Neuronal stem cell (in vitro differentiated cells): Measurements from ENCODE around the gene LPP.

ENCODE experiments used
- DNase-seq: peaks from one replicate; pipeline ENCODE4 v3.0.0-alpha.2; 2013; ENCODE audit warnings: low spot score
- H2AFZ ChIP-seq: one replicate; pipeline ENCODE4 v1.6.1; 2013; ENCODE audit warnings: mild to moderate bottlenecking, low read length, inconsistent platforms
- H2AK5ac ChIP-seq: 2 replicates; pipeline ENCODE4 v1.6.1; 2013; ENCODE audit warnings: low read depth, mild to moderate bottlenecking, inconsistent platforms, low read length, moderate library complexity, mixed read lengths
- H2BK120ac ChIP-seq: 2 replicates; pipeline ENCODE4 v1.6.1; 2013; ENCODE audit warnings: low read depth, mild to moderate bottlenecking, inconsistent platforms, low read length, moderate library complexity, mixed read lengths
- H2BK12ac ChIP-seq: one replicate; pipeline ENCODE4 v1.6.1; 2013; ENCODE audit warnings: low read length, inconsistent platforms
- H2BK15ac ChIP-seq: 2 replicates; pipeline ENCODE4 v1.6.1; 2013; ENCODE audit warnings: mild to moderate bottlenecking, low read length, inconsistent platforms, mixed read lengths
- H2BK5ac ChIP-seq: one replicate; pipeline ENCODE4 v1.6.1; 2013; ENCODE audit warnings: inconsistent platforms, mild to moderate bottlenecking, low read length, moderate library complexity
- H3K14ac ChIP-seq: one replicate; pipeline ENCODE4 v1.6.1; 2013; ENCODE audit warnings: low read length, inconsistent platforms
- H3K18ac ChIP-seq: 2 replicates; pipeline ENCODE4 v1.6.1; 2013; ENCODE audit warnings: low read length, inconsistent platforms
- H3K23ac ChIP-seq: 2 replicates; pipeline ENCODE4 v1.6.1; 2013; ENCODE audit warnings: low read depth, mild to moderate bottlenecking, mixed read lengths, low read length, inconsistent platforms; ENCODE audit not compliant: poor library complexity
- H3K27ac ChIP-seq: replicated peaks from 3 replicates; pipeline ENCODE4 v1.5.1; 2013; ENCODE audit warnings: low read length, inconsistent platforms
- H3K27me3 ChIP-seq, 3 experiments: 2 replicates each; pipeline ENCODE4 v1.6.1; 2013; ENCODE audit warnings: low read length in 3 of 3, mild to moderate bottlenecking in 2 of 3, inconsistent platforms in 1 of 3, low read depth in 1 of 3, mixed read lengths in 1 of 3, moderate library complexity in 1 of 3; ENCODE audit not compliant: control insufficient read depth in 3 of 3, insufficient read depth in 3 of 3
- H3K36me3 ChIP-seq, 2 donors: replicated peaks in 1 of 2; 2 replicates each; pipeline ENCODE4 v1.6.1; 2013; ENCODE audit warnings: low read length in 2 of 2; ENCODE audit not compliant: control insufficient read depth in 2 of 2, insufficient read depth in 2 of 2
- H3K4ac ChIP-seq: 2 replicates; pipeline ENCODE4 v1.6.1; 2013; ENCODE audit warnings: inconsistent platforms, mild to moderate bottlenecking, low read length, moderate library complexity
- H3K4me1 ChIP-seq, 2 donors: 1 replicate in 1 of 2; 2 replicates in 1 of 2; pipeline ENCODE4 v1.6.1; 2013; ENCODE audit warnings: low read length in 2 of 2, low read depth in 1 of 2; ENCODE audit not compliant: control insufficient read depth in 2 of 2, insufficient read depth in 1 of 2
- H3K4me2 ChIP-seq: one replicate; pipeline ENCODE4 v1.6.1; 2013; ENCODE audit warnings: mild to moderate bottlenecking, low read length, inconsistent platforms; ENCODE audit not compliant: insufficient read depth, poor library complexity, severe bottlenecking
- H3K4me3 ChIP-seq, 2 donors: 2 replicates each; pipeline ENCODE4 v1.5.1; 2013; ENCODE audit warnings: low read length in 2 of 2, mild to moderate bottlenecking in 2 of 2, inconsistent platforms in 1 of 2, moderate library complexity in 1 of 2
- H3K79me1 ChIP-seq: one replicate; pipeline ENCODE4 v1.6.1; 2013; ENCODE audit warnings: low read depth, mild to moderate bottlenecking, inconsistent platforms, low read length, moderate library complexity
- H3K9ac ChIP-seq: one replicate; pipeline ENCODE4 v1.6.1; 2013; ENCODE audit warnings: mild to moderate bottlenecking, low read depth, low read length, inconsistent platforms; ENCODE audit not compliant: poor library complexity
- H3K9me3 ChIP-seq, 2 donors: replicated peaks in 1 of 2; 2 replicates each; pipeline versions ENCODE3 to v1.6.1; 2013; ENCODE audit warnings: low read length in 2 of 2, mild to moderate bottlenecking in 2 of 2, inconsistent platforms in 1 of 2, low read depth in 1 of 2, mixed read lengths in 1 of 2, moderate library complexity in 1 of 2; ENCODE audit not compliant: control insufficient read depth in 2 of 2, insufficient read depth in 1 of 2
- H4K8ac ChIP-seq: one replicate; pipeline ENCODE4 v1.6.1; 2013; ENCODE audit warnings: low read depth, mild to moderate bottlenecking, inconsistent platforms, low read length, moderate library complexity
- H4K91ac ChIP-seq: one replicate; pipeline ENCODE4 v1.6.1; 2013; ENCODE audit warnings: low read length, low read depth, mild to moderate bottlenecking, inconsistent platforms; ENCODE audit not compliant: poor library complexity
- WGBS, 2 donors: extraction: QIAGEN DNeasy Blood & Tissue Kit; methylation state at CpG; one replicate each; pipeline ENCODE4 v1.1.7; 2013; ENCODE audit warnings: missing lambda C conversion rate in 2 of 2, mixed read lengths in 1 of 2; ENCODE audit not compliant: insufficient read length in 2 of 2, insufficient replicate concordance in 1 of 2; ENCODE audit errors: extremely low coverage in 2 of 2; 5-methylcytosine and 5-hydroxymethylcytosine counted together

The LPP gene

DNA sequence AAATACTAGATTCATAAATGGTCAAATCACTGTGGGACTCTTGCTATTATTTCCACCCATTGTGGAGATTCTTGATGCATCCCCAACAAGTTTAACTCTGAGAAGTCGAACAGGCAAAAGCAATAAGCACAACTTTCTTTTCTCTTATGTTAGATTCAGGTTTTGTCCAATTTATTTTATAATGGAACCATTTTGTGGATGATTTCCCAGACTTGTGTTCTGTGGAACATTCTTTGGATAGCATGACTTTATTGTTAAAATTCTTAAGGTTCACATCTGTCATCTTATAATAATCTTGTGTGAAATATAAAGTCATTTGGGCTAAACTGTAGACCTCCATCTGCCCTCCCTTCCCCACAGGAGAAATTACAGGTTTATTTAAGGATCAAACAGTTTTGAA is 213.7 kb downstream of the LPP start:
- H3K4ac ChIP-seq: no peak overlapping the region
- no peak overlapping the region for H2BK15ac ChIP-seq
- no peaks in the 10 kb centered on the region for H3K36me3 ChIP-seq
- H3K9me3 ChIP-seq: no peaks in the 10 kb centered on the region
- no peak overlapping the region for H3K14ac ChIP-seq
- no peaks in the 10 kb centered on the region for H3K27me3 ChIP-seq
- no peak overlapping the region for H3K4me3 ChIP-seq
- H3K18ac ChIP-seq: no peak overlapping the region
- no peak overlapping the region for H3K27ac ChIP-seq
- no peak overlapping the region for H2AK5ac ChIP-seq
- H3K4me2 ChIP-seq: no peak overlapping the region
- H4K91ac ChIP-seq: no peak overlapping the region
- H2AFZ ChIP-seq: no peak overlapping the region
- no peak overlapping the region for H2BK12ac ChIP-seq
- H4K8ac ChIP-seq: no peak overlapping the region
- WGBS, 2 donors: no CpG with 5 or more reads among the region's 1 CpG
- no peak overlapping the region for H2BK120ac ChIP-seq
- no peak overlapping the region for H2BK5ac ChIP-seq
- H3K79me1 ChIP-seq: no peaks in the 10 kb centered on the region
- no peak overlapping the region for H3K23ac ChIP-seq
- H3K4me1 ChIP-seq: peaks cover 6 to 12% of the 10 kb centered on the region in 2 donors
- H3K9ac ChIP-seq: no peak overlapping the region
- no peak for DNase-seq

- Histone ChIP-seq H3K9ac (no peak overlapping the region), H3K4me2 (no peak overlapping the region), H3K4me3 (no peak overlapping the region), H2AFZ (no peak overlapping the region), H3K79me1 (no peaks in the 10 kb centered on the region), H4K91ac (no peak overlapping the region), H2BK120ac (no peak overlapping the region), H3K18ac (no peak overlapping the region), H3K14ac (no peak overlapping the region), H3K23ac (no peak overlapping the region), H3K9me3 (no peaks in the 10 kb centered on the region), H2BK12ac (no peak overlapping the region), H2AK5ac (no peak overlapping the region), H2BK15ac (no peak overlapping the region), H3K4ac (no peak overlapping the region), H2BK5ac (no peak overlapping the region), H4K8ac (no peak overlapping the region), H3K4me1 (peaks cover 6 to 9% of the 10 kb centered on the region in 2 donors), H3K36me3 (no peaks in the 10 kb centered on the region), H3K27me3 (no peaks in the 10 kb centered on the region), H3K27ac (no peak overlapping the region)
- no CpG with 5 or more reads among the region's 3 CpGs for WGBS, 2 donors
- DNase-seq: no peak
Observed at GRCh38 chr3:188369526-188369925, 215.6 kb downstream of the LPP start.

DNA sequence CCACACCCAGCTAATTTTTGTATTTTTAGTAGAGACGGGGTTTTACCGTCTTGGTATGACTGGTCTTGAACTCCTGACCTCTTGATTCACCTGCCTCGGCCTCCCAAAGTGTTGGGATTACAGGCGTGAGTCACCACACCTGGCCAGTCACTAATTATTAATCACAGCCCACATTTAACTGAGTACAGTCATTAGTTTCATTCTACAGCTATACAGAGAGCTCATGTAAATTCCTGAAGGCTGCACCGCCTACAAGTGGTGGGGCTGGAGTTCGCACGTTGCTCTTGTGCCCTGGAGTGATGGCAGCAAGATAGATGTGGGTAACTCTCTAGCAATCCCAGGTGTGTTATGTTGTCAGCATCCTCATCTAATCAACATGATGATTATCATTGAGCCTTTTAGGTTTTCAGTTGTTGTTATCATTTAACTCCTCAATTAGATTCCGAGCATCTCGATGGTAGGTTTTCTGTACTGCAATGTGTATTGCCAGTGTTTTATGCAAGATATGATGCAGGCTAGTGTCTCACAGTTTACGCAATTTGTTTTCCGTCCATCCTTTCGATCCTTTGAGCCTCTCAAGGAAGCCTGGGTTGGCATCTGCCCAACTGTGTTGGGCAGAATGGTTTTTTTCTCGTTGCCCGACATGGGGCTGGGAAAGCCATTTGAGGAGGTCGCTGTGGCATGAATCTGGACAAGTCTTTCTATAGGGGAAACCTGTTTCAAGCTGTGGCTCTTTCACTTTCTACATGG is 216.3 kb downstream of the LPP start:
- no CpG with 5 or more reads among the region's 15 CpGs for WGBS, 2 donors

DNA sequence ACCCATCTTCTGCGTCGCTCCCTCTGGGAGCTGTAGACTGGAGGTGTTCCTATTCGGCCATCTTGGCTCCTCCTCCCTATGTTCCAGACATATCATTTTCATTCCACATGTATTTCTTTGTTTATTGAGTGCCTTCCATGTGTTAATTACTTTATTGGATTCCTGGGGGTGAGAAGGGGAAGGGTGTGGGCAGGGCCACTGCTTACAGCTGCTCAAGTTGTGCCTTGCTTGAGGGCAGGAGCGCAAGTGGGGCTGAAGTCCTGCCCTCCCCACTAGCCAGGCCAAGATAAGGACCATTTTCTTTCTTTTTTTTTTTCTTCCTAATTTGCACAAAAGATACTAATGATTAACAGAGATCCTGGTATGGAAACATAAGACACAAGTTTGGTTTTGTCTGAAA is 224.8 kb downstream of the LPP start:
- Histone ChIP-seq H3K4me1 (no peaks in the 10 kb centered on the region), H2AFZ (no peak overlapping the region), H3K4me3 (no peak overlapping the region), H3K4me2 (no peak overlapping the region), H2AK5ac (no peak overlapping the region), H2BK12ac (no peak overlapping the region), H3K14ac (no peak overlapping the region), H3K9me3 (peaks cover 3% of the 10 kb centered on the region in 2 donors), H3K27ac (no peak overlapping the region), H3K23ac (no peak overlapping the region), H3K9ac (no peak overlapping the region), H4K8ac (no peak overlapping the region), H2BK15ac (no peak overlapping the region), H3K18ac (no peak overlapping the region), H3K36me3 (no peaks in the 10 kb centered on the region), H2BK120ac (no peak overlapping the region), H2BK5ac (no peak overlapping the region), H3K4ac (no peak overlapping the region), H3K79me1 (no peaks in the 10 kb centered on the region), H3K27me3 (no peaks in the 10 kb centered on the region), H4K91ac (no peak overlapping the region)
- DNase-seq: no peak
- WGBS, 2 donors: no CpG with 5 or more reads among the region's 4 CpGs

More for the DNA sequence above, 216.3 kb downstream of the LPP start:
- Histone ChIP-seq H3K27ac (no peak overlapping the region), H3K27me3 (no peaks in the 10 kb centered on the region), H2BK12ac (no peak overlapping the region), H3K14ac (no peak overlapping the region), H2AFZ (no peak overlapping the region), H2BK15ac (no peak overlapping the region), H4K8ac (no peak overlapping the region), H3K79me1 (no peaks in the 10 kb centered on the region), H3K4me1 (peaks cover 2 to 5% of the 10 kb centered on the region in 2 donors), H4K91ac (no peak overlapping the region), H2BK120ac (no peak overlapping the region), H3K18ac (no peak overlapping the region), H3K4me3 (no peak overlapping the region), H3K36me3 (no peaks in the 10 kb centered on the region), H3K4me2 (no peak overlapping the region), H3K9ac (no peak overlapping the region), H3K9me3 (no peaks in the 10 kb centered on the region), H2AK5ac (no peak overlapping the region), H3K4ac (no peak overlapping the region), H3K23ac (no peak overlapping the region), H2BK5ac (no peak overlapping the region)
- no peak for DNase-seq
